K562 (cell line): ENCODE results near the gene C14orf180. TPM values are rescaled to one million over a fixed set of nuclear protein-coding genes. Genes with fewer than 3 reads are reported as not detected.

Experiments used
- CREB3L1 ChIP-seq: fragments of 450-650 bp; IDR thresholded peaks from 2 replicates; pipeline ENCODE4 v1.6.1; 2014; ENCODE audit warnings: low read depth, mild to moderate bottlenecking, moderate library complexity, borderline replicate concordance
- DDX20 ChIP-seq: fragments of 450-650 bp; IDR thresholded peaks from 2 replicates; pipeline ENCODE4 v1.6.1; 2016; ENCODE audit warnings: missing genetic modification characterization, low read depth, mild to moderate bottlenecking, missing compliant biosample characterization, moderate library complexity
- FOXK1 ChIP-seq: sonication (generic); formaldehyde crosslinking; IDR thresholded peaks from 2 replicates; pipeline ENCODE4 v1.8.0; 2022; ENCODE audit warnings: missing genetic modification reagents, mild to moderate bottlenecking, borderline replicate concordance
- HBP1 ChIP-seq: fragments of 450-650 bp; formaldehyde crosslinking; IDR thresholded peaks from 2 replicates; pipeline ENCODE4 v1.4.0; 2022; ENCODE audit warnings: missing genetic modification characterization
- HMG20B ChIP-seq: fragments of 250-450 bp; sonication (Bioruptor Pico); IDR thresholded peaks from 2 replicates; pipeline ENCODE4 v1.5.0; 2021; ENCODE audit warnings: mild to moderate bottlenecking
- RAD21 ChIP-seq, 2 experiments: fragments of 250-450 bp in 1 of 2; fragments of 450-650 bp in 1 of 2; sonication (Bioruptor Pico) in 1 of 2; formaldehyde crosslinking in 1 of 2; IDR thresholded peaks in 1 of 2; conservative IDR thresholded peaks in 1 of 2; 2 replicates each; pipeline versions ENCODE4 v1.4.0 to v1.8.0; 2020 to 2022; ENCODE audit warnings: mild to moderate bottlenecking in 2 of 2, moderate library complexity in 1 of 2
- RBM39 ChIP-seq: fragments of 200-400 bp; formaldehyde crosslinking; optimal IDR thresholded peaks from 2 replicates; pipeline ENCODE3; 2018; ENCODE audit warnings: low read depth, low read length
- TAF15 ChIP-seq: fragments of 200-400 bp; formaldehyde crosslinking; IDR thresholded peaks from 2 replicates; pipeline ENCODE4 v1.6.1; 2017; ENCODE audit warnings: mild to moderate bottlenecking, low read depth, low read length, moderate library complexity
- TCF15 ChIP-seq: fragments of 250-450 bp; sonication (Bioruptor Pico); IDR thresholded peaks from 2 replicates; pipeline ENCODE4 v1.8.0; 2022; ENCODE audit warnings: moderate library complexity, mild to moderate bottlenecking, inconsistent platforms
- THRB ChIP-seq: fragments of 450-650 bp; formaldehyde crosslinking; conservative IDR thresholded peaks from 2 replicates; pipeline ENCODE4 v1.4.0; 2022; ENCODE audit warnings: mild to moderate bottlenecking, missing genetic modification characterization
- ZNF197 ChIP-seq: fragments of 200-800 bp; sonication (Bioruptor generic); IDR thresholded peaks from 2 replicates; pipeline ENCODE4 v1.6.1; 2016; ENCODE audit warnings: low read depth, missing genetic modification characterization, missing compliant biosample characterization
- ZNF311 ChIP-seq: fragments of 250-450 bp; sonication (Bioruptor Pico); IDR thresholded peaks from 2 replicates; pipeline ENCODE4 v1.4.0; 2020; ENCODE audit warnings: mild to moderate bottlenecking, moderate library complexity
- ZNF512 ChIP-seq: IDR thresholded peaks from 2 replicates; pipeline ENCODE4 v1.6.1; 2016; ENCODE audit warnings: missing genetic modification characterization, missing compliant biosample characterization
- ZNF740 ChIP-seq, 3 experiments: fragments of 200-800 bp in 1 of 3; sonication (Bioruptor generic) in 1 of 3; sonication (generic) in 1 of 3; formaldehyde crosslinking in 1 of 3; IDR thresholded peaks; 2 replicates each; pipeline versions ENCODE4 v1.6.1 to v1.8.0; 2016 to 2022; ENCODE audit warnings: mild to moderate bottlenecking in 2 of 3, missing compliant biosample characterization in 2 of 3, missing genetic modification characterization in 2 of 3, missing genetic modification reagents in 1 of 3
- polyA plus RNA-seq, 8 experiments: library from polyadenylated mRNA; depleted of rRNA in 4 of 8; stranded (reverse) in 5 of 8; unstranded in 3 of 8; fragments of >200 nt; fragmentation: Nextera tagmentation in 2 of 8; fragmentation: Illumina TruSeq in 1 of 8; extraction: Ambion mirVana in 2 of 8; extraction: Trizol in 1 of 8; gene quantifications; 2 replicates each; pipeline versions ENCODE4 v1.2.1 to v1.2.3, GENCODE V29; 2011 to 2014; ENCODE audit warnings: inconsistent platforms in 1 of 8, missing spikeins in 1 of 8
- total RNA-seq, 7 experiments: library from RNA; depleted of rRNA in 6 of 7; stranded (reverse); fragments of >200 nt in 6 of 7; fragmentation: Illumina TruSeq in 2 of 7; extraction: Trizol in 2 of 7; gene quantifications; 2 replicates each; pipeline versions ENCODE4 v1.2.1 to v1.2.3, GENCODE V29; 2011 to 2021; ENCODE audit warnings: low replicate concordance in 1 of 7

Gene C14orf180
- total and polyA plus RNA-seq, 9 of the 15 experiments (the other 6 are each of a cell fraction or from before 2014, with no cell fraction given) = not detected

- TF ChIP-seq CREB3L1 (no peak), RBM39 (no peak), TCF15 (CRISPR knock-in tag) (no peak), TAF15 (no peak), DDX20 (tag) (no peak), RAD21 (CRISPR knock-in tag; conservative IDR thresholded peaks at IDR 0.05 in 1 of 2, IDR thresholded peaks at IDR 0.05 in 1 of 2) (no peak), ZNF512 (tag) (no peak), HBP1 (CRISPR knock-in tag) (no peak), HMG20B (CRISPR knock-in tag) (no peak), ZNF197 (CRISPR knock-in tag) (no peak), FOXK1 (CRISPR knock-in tag) (no peak), ZNF311 (CRISPR knock-in tag) (no peak), ZNF740 (CRISPR knock-in tag; IDR thresholded peaks at IDR 0.05) (no peak), ZNF740 (tag; IDR thresholded peaks at IDR 0.05) (no peak), THRB (CRISPR knock-in tag) (no peak)
Observed at GRCh38 chr14:104577847-104578301, 1.7 kb upstream of the C14orf180 start (continued).
